OCI-LY3 (cell line): ENCODE results near the gene SAE1.

ENCODE experiments used
- EZH2phosphoT487 ChIP-seq: fragments of 200-600 bp; shearing (Covaris generic); IDR thresholded peaks from 2 replicates; pipeline ENCODE4 v1.6.1; 2018; ENCODE audit warnings: antibody characterized with exemption, mixed run types, low read depth
- TF ChIP-seq, protein P1 (sequence below): fragments of 200-600, 300-600 bp; sonication (generic); IDR thresholded peaks from 2 replicates; pipeline ENCODE4 v1.5.1; 2014; ENCODE audit warnings: antibody characterized with exemption, low read length, low read depth

DNA sequence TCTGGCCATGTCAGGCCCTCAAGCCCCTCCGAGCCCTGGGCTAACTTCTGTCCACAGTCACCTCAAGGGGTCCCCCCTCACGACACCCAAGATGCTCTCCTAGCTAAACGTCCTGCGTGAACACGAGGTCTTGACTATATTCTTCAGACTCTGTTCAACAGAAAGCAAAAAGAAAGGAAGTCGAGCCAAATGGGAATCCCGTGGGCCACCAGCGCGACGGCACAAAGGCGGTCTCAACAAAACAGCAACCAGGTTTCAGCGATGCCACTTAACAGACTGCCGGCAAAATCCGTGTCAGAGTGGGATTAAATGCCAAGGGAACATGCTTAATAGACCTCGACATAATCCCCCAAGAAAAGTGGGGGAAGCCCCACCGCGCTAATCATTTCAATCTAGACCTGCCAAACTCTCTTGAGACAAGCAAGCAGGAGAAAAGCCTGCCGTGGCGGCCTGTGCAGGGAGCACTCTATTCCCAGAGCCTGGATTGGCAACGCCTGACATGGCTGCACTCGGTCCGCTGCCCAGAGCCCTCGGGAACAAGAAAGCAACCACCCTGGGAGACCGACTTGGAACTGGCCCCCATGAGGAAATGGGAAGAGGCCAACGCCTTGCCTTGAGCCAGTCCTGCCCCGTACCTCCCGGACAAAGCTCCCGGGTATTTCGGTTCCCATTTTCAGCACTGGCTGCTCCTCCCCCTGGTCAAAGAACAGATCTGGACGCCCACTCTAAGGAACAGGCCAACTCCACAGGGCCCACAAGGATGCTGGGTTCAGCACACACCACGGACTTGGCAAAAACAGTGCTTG, 33.0 kb upstream of the SAE1 start:
- TF ChIP-seq, protein P1, sequence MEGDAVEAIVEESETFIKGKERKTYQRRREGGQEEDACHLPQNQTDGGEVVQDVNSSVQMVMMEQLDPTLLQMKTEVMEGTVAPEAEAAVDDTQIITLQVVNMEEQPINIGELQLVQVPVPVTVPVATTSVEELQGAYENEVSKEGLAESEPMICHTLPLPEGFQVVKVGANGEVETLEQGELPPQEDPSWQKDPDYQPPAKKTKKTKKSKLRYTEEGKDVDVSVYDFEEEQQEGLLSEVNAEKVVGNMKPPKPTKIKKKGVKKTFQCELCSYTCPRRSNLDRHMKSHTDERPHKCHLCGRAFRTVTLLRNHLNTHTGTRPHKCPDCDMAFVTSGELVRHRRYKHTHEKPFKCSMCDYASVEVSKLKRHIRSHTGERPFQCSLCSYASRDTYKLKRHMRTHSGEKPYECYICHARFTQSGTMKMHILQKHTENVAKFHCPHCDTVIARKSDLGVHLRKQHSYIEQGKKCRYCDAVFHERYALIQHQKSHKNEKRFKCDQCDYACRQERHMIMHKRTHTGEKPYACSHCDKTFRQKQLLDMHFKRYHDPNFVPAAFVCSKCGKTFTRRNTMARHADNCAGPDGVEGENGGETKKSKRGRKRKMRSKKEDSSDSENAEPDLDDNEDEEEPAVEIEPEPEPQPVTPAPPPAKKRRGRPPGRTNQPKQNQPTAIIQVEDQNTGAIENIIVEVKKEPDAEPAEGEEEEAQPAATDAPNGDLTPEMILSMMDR = no peak
- no peak for TF ChIP-seq EZH2phosphoT487
